ENCODE results near the gene MRPL11.
"Not testable (repeated sequence)": the region's sequence is repeated elsewhere in the genome, so short reads cannot be mapped to it uniquely, and the experiment has no call there.

MRPL11 gene

GRCh38 chr11:66467034-66467659 is 28.5 kb upstream of the MRPL11 start:
- DNase-seq (ENCODE audit: low read depth in 2 of 2): peak in 1 of 2 donors; percentile 16

DNA sequence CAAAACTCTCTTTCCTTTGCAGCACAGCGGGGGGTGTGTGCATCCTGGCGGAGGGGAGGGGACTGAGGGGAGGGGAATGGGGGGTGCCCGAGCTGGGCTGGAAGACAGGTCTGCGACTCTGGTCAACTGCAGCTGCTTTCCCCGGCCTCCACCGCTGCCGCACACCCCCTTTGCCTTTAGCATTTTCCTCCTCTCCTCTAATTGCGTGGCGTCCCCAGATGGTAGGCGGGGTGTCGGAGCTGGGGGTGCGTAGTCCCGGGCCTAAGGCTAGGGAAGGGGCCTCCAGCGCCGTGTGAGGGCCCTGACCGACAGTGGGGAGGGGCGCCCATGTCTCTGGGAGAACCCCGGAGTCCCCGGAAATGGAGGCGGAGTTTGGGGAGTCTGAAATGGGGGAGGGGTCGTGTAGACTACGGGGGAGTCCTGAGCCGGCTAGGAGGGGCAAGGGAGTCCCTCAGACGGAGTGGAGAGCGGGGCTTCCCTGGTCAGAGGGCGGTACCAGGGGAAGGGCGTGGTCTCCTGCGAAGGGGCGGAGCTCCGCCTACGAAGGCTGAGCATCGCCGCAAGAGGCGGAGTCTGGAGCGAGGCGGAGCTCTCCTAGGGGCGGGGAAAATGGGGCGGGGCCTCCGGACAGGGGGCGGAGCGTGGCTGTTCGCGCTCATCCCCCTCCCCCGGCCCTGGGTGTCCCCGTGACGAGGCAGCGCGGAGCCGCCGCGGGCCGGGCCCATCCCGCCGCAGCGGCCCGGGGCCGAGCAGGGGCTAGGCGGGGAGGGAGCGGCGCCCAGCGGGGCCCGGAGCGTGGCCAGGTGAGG is 27.8 kb upstream of the MRPL11 start, which contains the start of gene PELI3:
PELI3 (plus strand) TSS at position 681 of the 809 bp plus-strand sequence. CDS start 1,224 bp downstream, outside the sequence.
- DNase-seq (ENCODE audit: low read depth in 2 of 2): peak; percentile 86

DNA sequence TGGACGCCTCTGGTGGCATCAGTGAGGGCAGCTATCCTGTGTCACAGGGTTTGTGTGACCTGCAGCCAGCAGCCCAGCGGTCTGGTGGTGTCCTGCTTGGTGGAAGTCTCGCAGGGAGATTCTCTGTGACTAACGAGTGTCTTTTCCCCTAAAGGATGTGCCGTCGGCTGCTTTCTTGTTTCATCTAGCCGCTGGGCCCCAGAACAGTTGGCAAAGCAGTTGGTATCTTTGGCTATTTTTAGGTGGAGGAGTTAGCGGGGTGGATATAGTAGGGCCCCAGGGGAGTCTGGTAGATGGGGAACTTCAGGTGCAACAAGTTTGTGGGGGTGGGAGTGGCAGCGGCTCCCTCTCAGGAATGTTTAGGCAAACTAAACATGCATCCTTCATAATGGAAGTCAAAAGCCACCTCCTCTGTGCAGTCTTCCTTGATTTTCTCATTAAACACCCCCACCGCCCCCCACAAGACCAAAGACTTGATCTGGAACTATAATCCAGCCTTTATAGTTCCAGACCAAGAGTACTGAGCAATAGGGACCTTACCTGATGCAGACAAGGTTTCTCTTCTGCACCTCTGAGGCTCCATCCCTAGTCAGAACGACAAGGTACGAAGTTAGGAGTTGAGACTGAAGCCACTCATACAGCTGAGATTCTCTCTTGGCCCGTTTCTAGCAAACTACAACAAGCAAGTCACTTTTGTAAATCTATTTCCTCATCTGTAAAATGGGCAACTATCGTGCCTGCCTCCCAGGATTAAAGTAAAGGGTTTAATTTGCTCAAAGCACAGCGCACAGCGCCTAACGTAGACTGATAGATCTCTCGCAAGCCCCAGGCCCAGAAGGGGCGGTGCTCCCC is 27.0 kb upstream of the MRPL11 start:
- no peak for DNase-seq (ENCODE audit: low read depth in 2 of 2)

- no peak for DNase-seq (ENCODE audit: low read depth in 2 of 2)
Measured at GRCh38 chr11:66464916-66465315, 26.3 kb upstream of the MRPL11 start.

GRCh38 chr11:66464116-66464515 is 25.5 kb upstream of the MRPL11 start:
- not testable (repeated sequence) for DNase-seq (ENCODE audit: low read depth in 2 of 2)

GRCh38 chr11:66462911-66463310 is 24.3 kb upstream of the MRPL11 start:
- DNase-seq (ENCODE audit: low read depth in 2 of 2): no peak

DNA sequence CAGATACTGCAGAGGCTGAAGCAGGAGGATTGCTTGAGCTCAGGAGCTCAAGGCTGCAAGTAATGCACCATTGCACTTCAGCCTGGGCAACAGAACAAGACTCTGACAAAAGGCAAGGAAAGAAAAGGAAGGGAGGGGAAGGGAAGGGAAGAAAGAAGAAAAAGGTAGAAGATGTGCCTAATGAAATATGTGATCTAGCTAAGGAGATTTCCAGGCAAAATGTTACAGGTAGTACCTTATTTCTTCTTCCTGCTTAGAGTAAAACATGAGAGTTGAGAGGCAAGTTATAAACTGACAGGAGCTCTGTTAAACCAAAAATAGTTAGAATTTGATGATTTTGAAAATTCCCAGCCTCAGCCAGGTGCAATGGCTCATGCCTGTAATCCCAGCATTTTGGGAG is 23.4 kb upstream of the MRPL11 start:
- DNase-seq (ENCODE audit: low read depth in 2 of 2): no peak

- DNase-seq (ENCODE audit: low read depth in 2 of 2): no peak
Measured at GRCh38 chr11:66459138-66459778, 20.6 kb upstream of the MRPL11 start.

DNA sequence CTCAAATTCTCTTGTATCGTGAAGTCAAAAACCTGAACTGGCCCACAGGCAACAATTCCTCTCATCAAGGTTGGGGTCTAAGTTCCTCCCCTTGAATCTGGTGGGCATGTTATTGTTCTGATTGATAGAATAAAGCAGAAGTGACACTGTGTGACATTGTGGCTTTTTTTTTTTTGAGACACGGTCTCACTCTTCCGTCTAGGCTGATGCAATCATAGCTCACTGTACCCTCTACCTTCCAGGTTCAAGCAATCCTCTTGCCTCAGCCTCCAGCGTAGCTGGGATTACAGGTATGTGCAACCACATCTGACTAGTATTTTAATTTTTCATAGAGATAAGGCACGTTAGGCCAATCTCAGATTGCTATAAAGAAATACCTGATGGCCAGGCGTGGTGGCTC is 19.2 kb upstream of the MRPL11 start:
- DNase-seq (ENCODE audit: low read depth in 2 of 2): no peak

- no peak for DNase-seq (ENCODE audit: low read depth in 2 of 2)
Measured at GRCh38 chr11:66454828-66455227, 16.2 kb upstream of the MRPL11 start.

DNA sequence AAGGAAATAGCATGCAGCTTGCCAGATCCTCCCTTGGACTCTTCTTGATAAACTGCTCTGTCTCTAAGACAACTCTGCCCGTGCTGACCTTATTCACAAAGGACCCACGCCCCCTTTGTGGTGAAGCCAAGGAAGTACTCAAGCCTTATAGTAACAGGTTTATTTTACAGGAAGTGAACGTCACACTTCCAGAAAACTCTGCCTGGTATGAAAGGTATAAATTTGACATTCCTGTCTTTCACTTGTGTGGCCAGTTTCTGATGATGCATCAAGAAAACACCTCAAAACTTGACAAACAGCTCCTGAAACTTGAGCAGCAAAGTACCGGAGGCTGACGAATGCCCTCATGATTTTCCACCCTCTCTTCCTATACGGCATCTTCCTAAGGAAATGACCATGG is 15.6 kb upstream of the MRPL11 start:
- no peak for DNase-seq (ENCODE audit: low read depth in 2 of 2)

DNA sequence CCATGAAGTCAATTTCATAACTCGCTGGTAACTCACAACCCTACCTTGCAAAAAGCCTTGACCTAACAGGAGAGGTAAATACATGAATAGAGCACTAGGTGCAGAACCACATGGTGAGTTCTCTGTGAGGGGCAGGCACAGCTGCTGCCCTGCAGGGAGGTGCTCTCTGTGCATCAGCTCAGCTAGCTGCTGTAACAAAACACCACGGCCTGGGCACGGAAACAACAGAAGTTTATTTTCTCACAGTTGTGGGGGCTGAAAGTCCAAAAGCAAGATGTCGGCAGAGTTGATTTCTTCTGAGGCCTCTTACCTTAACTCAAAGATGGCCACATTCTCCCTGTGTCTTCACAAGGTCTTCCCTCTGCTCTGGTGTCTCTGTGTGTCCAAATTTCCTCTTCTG is 13.0 kb upstream of the MRPL11 start:
- DNase-seq (ENCODE audit: low read depth in 2 of 2): no peak

GRCh38 chr11:66450560-66450959 is 11.9 kb upstream of the MRPL11 start:
- no peak for DNase-seq (ENCODE audit: low read depth in 2 of 2)

DNA sequence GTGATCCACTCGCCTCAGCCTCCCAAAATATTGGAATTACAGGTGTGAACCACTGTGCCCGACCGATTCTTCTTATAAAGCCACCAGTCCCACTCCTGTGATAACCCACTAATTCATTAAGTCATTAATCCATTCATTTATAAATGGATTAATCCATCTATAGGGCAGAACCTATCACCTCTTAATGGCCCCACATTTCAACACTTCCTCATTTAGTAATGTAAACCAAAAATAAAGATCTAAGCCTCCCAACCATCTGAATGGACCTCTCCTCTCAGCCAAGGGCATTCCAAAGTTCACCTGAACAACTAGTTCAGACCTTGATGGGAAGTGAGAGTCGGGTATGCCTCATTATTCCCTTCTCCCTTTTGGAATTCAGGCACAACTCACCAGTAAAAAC is 9.9 kb upstream of the MRPL11 start:
- no peak for DNase-seq (ENCODE audit: low read depth in 2 of 2)

DNA sequence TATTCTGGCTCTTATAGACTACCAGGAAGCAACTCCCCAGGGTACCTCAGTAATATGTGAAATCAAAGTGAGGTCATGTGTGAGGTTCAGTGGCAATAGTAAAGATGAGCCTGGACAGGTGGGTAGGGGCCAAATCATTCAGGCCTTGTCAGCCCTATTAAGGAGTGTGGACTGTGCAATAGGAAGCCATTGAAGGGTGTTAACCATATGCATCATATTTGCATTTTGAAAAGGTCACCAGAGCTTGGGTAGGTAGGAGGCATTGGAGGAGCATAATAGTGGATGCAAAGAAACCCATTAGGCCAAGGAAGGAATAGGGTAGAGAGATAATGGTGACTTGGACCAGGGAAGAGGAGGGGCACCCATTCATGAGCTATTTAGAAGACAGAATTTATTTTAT is 8.4 kb upstream of the MRPL11 start:
- no peak for DNase-seq (ENCODE audit: low read depth in 2 of 2)

DNA sequence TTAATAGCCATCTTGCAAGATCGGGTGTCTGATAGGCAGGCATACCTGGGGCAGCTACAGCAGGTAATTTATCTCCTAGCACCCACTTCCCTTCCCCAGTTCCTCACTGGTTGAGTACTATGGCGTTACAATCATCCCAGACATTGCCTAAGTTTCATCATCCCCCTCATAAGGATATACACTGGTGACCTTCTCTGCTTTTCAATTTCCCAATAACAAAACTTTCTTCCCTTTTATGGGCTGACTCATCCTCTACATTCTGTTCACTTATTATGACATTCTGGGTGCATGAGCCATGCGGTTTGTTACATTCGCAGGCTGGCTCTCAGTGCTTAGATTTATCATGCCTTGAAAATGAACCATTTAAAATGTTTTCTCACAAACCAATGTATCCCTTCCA is 5.0 kb upstream of the MRPL11 start:
- no peak for DNase-seq (ENCODE audit: low read depth in 2 of 2)

- DNase-seq (ENCODE audit: low read depth in 2 of 2): not testable (repeated sequence)
Measured at GRCh38 chr11:66440940-66441282, 2.3 kb upstream of the MRPL11 start.

- DNase-seq (ENCODE audit: low read depth in 2 of 2): not testable (repeated sequence)
Measured at GRCh38 chr11:66440101-66440939, 1.7 kb upstream of the MRPL11 start.

DNA sequence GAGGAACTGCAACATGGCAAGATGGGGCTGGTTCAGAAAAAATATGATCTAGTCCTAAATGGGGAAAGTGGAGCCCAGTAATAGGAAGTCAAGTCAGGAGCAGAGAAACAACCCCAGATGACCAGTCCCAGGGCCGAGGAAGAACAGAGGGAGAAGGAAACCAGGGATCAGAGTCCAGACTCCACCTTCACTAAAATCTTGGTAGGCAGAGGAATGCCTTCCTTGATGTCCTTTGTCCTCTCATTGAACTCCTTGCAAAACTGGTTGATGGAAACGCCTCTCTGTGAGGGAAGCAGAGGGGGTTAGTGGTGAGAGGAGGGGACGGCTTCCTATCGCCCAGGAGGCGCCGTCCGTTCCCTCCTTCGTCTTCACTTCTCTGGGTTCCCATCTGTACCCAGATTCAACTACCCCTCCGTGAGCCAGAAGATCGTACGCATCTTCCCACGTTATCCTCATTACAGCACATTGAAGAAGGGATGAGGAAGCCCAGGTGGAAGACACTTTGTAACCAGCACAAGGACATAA is 607 bp downstream of the MRPL11 start:
- no peak for DNase-seq (ENCODE audit: low read depth in 2 of 2)

GRCh38 chr11:66432597-66432996 is 6.1 kb downstream of the MRPL11 start:
- no peak for DNase-seq (ENCODE audit: low read depth in 2 of 2)

- DNase-seq (ENCODE audit: low read depth in 2 of 2): not testable (repeated sequence)
Measured at GRCh38 chr11:66431871-66432329, 6.7 kb downstream of the MRPL11 start.
